Pancreas (tissue), 10 donors: ENCODE data around the gene NR3C2. TPM values are rescaled to one million over a fixed set of nuclear protein-coding genes. Genes with fewer than 3 reads are reported as not detected.
A peak's percentile ranks its signal among the peaks of the same experiment; 100 is the strongest.

Source experiments
- ATAC-seq, 4 donors: fragments of 200-7000 bp; cut with Tn5 transposase; one replicate each; pipeline versions ENCODE4 v1.8.0 to v1.9.1; 2020; ENCODE audit warnings: mild to moderate bottlenecking in 4 of 4, moderate library complexity in 4 of 4
- DNase-seq, 6 donors: peaks; one replicate each; pipeline ENCODE4 v3.0.0-alpha.2; 2020
- FAIRE-seq: peaks from 2 replicates; lab custom pipeline; 2012; peaks lifted over from hg19 to GRCh38; lab: Jason Lieb, UNC
- H3K27ac ChIP-seq, 4 donors: fragments of 200-600 bp; sonication (generic); 1 replicate in 3 of 4; 2 replicates in 1 of 4; pipeline versions ENCODE4 v1.5.0 to v1.8.0; 2020
- H3K27me3 ChIP-seq, 4 donors: fragments of 200-600 bp; one replicate each; pipeline ENCODE4 v1.8.0; 2021
- H3K36me3 ChIP-seq, 3 donors: fragments of 200-600 bp; sonication (generic) in 1 of 3; one replicate each; pipeline versions ENCODE4 v1.5.0 to v1.8.0; 2020 to 2021
- H3K4me1 ChIP-seq, 3 donors: fragments of 200-600 bp; one replicate each; pipeline ENCODE4 v1.8.0; 2021
- H3K4me3 ChIP-seq, 4 donors: fragments of 200-600 bp; sonication (generic) in 2 of 4; one replicate each; pipeline versions ENCODE4 v1.5.0 to v1.8.0; 2020 to 2021
- H3K9me3 ChIP-seq, 4 donors: fragments of 200-600 bp; one replicate each; pipeline ENCODE4 v1.8.0; 2021
- WGBS, 2 donors: extraction: QIAGEN DNeasy Blood & Tissue Kit; methylation state at CpG; one replicate each; pipeline ENCODE4 v1.1.7; 2013; 5-methylcytosine and 5-hydroxymethylcytosine counted together
- intact Hi-C, 3 donors: fragments of 100-400 bp; cut with DNase I; formaldehyde crosslinking; loops; one replicate each; pipeline versions ENCODE4 v1.11.1 to v1.14.2; 2022
- polyA plus RNA-seq, 2 donors: library from polyadenylated mRNA; stranded (reverse); fragments of 200-250 nt; gene quantifications; one replicate each; pipeline ENCODE4 v1.2.3, GENCODE V29; 2013
- total RNA-seq, 6 donors: library from RNA; stranded (reverse); fragmentation: NEBNext Ultra II Directional in 4 of 6; extraction: Animal tissue kit (Norgen Biotek cat#: 25700) in 4 of 6; gene quantifications; one replicate each; pipeline versions ENCODE4 v1.2.1 to v1.2.4, GENCODE V29; 2021 to 2023
- TF ChIP-seq, protein P1 (sequence below), 4 donors: fragments of 200-600 bp; sonication (generic) in 3 of 4; IDR thresholded peaks; one replicate each; pipeline versions ENCODE4 v1.5.0 to v1.8.0; 2021; ENCODE audit warnings: antibody characterized with exemption in 4 of 4
- donor health status: healthy with polysubstance abuse.
- donor health status: DM: no; HTN: no; CAD: no; lungs with moderate emphysema.
- donor health status: DM: no; HTN: no; CAD: no.
- donor health status: control.
- donor health status: control.
- donor health status: Bipolar disorder and iron deficiency.
- donor health status: DM: yes; HTN: yes; CAD: no.
- donor health status: DM: no; HTN: no; CAD: no.
- donor health status: DM: no; HTN: no; CAD: no.
- donor health status: DM: yes; HTN: yes; CAD: no.

Gene NR3C2
- total and polyA plus RNA-seq, 8 donors: 2.5 to 15.7 (median 12.5) TPM

DNA sequence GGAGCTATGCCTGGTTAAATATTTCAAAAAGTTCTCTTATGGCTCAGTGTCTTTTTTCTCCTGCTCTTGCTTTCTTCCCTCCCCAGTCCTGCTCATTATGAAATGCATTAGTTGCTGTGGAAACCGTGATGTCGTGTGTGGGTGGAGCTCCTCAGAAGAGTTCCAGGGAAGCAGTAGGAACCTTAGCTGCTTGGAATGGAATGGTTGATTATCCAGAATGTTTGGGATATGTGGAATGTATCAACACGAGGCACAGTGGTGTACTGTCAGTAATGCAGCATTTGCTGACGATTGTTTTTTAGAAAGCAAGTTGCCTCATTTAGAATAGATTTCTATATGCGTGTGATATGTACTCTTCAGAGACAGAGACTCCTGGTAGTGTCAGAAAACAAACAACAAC lies 377.1 kb downstream of the NR3C2 start:
- no peak for FAIRE-seq
- Histone ChIP-seq H3K4me1 (peaks cover 0 to 6% (median 4%) of the 10 kb centered on the region in 3 donors), H3K27ac (no peak overlapping the region), H3K9me3 (no peaks in the 10 kb centered on the region), H3K36me3 (no peaks in the 10 kb centered on the region), H3K4me3 (no peak overlapping the region), H3K27me3 (no peaks in the 10 kb centered on the region)
- intact Hi-C loops: no loop called here
- peak in 3 of 4 donors; percentile 33 to 47 (median 36) for ATAC-seq
- TF ChIP-seq, protein P1, sequence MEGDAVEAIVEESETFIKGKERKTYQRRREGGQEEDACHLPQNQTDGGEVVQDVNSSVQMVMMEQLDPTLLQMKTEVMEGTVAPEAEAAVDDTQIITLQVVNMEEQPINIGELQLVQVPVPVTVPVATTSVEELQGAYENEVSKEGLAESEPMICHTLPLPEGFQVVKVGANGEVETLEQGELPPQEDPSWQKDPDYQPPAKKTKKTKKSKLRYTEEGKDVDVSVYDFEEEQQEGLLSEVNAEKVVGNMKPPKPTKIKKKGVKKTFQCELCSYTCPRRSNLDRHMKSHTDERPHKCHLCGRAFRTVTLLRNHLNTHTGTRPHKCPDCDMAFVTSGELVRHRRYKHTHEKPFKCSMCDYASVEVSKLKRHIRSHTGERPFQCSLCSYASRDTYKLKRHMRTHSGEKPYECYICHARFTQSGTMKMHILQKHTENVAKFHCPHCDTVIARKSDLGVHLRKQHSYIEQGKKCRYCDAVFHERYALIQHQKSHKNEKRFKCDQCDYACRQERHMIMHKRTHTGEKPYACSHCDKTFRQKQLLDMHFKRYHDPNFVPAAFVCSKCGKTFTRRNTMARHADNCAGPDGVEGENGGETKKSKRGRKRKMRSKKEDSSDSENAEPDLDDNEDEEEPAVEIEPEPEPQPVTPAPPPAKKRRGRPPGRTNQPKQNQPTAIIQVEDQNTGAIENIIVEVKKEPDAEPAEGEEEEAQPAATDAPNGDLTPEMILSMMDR (IDR thresholded peaks at IDR 0.05): no peak
- 79 to 81% methylated on average over 5 of the region's 5 CpGs for WGBS, 2 donors
- no peak for DNase-seq

DNA sequence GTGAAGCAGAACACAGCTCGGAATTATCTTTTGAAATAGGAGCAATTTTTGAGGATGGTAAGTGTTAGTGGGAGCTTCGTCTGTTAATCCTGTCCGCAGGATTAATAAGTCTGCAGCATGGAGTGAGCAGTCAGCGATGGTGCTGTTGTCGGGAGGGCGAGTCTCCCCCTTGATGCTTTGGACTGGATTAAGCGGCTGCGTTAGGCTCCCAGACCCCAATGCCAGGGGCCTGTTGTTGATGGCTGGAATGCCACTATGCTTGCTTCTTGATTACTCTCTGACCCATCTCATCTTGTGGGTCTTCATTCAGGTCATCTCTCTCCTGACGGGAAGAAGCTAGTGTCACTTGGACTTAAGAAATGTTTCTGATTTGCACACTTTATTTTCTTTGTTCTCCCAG lies 377.8 kb downstream of the NR3C2 start:
- ATAC-seq: no peak
- no peaks in the 10 kb centered on the region for H3K36me3 ChIP-seq
- no peak overlapping the region for H3K27ac ChIP-seq
- intact Hi-C loops: no loop called here
- no peaks in the 10 kb centered on the region for H3K27me3 ChIP-seq
- H3K9me3 ChIP-seq: no peaks in the 10 kb centered on the region
- DNase-seq: no peak
- peaks cover 0 to 8% (median 7%) of the 10 kb centered on the region in 3 donors for H3K4me1 ChIP-seq
- no peak for FAIRE-seq
- WGBS, 2 donors: 97% methylated on average over 9 of the region's 9 CpGs
- H3K4me3 ChIP-seq: no peak overlapping the region
- TF ChIP-seq, protein P1 (IDR thresholded peaks at IDR 0.05): no peak

DNA sequence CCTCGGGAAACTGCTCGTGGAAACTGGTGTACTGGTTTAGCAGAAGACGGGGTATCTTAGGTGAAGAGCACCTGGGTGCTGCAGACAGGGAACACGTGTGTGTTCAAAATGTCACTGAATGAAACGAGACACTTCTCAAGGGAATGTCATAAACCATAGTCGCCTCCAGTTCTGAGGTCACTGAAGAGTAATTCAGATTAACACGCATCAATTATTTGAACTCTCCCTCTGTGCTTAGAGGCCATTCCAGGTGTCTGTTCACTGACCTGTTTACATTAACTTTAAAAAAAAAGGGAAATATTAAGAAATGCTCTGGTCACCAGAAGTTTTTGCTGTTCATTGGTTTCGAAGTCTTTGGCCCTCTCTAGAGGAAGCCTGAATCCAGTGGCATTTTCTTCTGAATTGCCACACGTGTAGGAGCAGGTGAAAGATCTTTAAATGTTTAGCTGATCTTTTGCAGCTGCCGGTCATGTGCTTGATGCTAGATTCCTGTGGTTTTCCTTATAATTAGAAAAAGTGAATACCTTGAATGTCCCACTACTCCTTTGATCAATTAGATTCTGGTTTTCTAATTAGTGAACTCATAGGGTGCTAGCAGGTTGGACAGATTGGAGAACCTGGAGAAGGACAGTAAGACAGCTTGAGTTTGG lies 379.8 kb downstream of the NR3C2 start:
- WGBS, 2 donors: 84 to 85% methylated on average over 10 of the region's 10 CpGs
- Histone ChIP-seq H3K4me1 (peaks cover 0 to 10% (median 7%) of the 10 kb centered on the region in 3 donors), H3K36me3 (no peaks in the 10 kb centered on the region), H3K27ac (no peak overlapping the region), H3K9me3 (no peaks in the 10 kb centered on the region), H3K4me3 (no peak overlapping the region), H3K27me3 (no peaks in the 10 kb centered on the region)
- ATAC-seq: no peak
- intact Hi-C loops: no loop called here
- FAIRE-seq: no peak
- DNase-seq: no peak
- TF ChIP-seq, protein P1 (IDR thresholded peaks at IDR 0.05): no peak

DNA sequence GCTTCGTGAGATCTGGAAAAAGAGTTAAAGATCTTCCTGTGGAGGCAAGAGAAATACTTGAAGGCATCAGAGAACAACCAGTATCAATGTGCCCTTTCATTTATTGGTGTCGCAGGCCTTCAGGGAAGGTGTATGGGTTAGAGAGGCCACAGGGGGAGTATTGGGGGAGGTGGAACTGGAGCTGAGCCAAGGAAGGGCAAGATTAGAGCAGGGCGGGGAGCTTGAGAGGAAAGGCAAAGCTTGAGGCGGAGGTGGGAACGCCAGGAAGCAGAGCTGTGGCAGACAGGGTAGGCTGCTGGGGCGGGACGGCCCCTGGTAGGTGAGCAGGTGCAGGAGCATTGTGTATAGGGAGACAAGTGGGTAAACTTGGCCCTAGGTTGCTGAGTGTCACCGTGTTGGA lies 380.4 kb downstream of the NR3C2 start:
- 53 to 60% methylated on average over 8 of the region's 8 CpGs for WGBS, 2 donors

DNA sequence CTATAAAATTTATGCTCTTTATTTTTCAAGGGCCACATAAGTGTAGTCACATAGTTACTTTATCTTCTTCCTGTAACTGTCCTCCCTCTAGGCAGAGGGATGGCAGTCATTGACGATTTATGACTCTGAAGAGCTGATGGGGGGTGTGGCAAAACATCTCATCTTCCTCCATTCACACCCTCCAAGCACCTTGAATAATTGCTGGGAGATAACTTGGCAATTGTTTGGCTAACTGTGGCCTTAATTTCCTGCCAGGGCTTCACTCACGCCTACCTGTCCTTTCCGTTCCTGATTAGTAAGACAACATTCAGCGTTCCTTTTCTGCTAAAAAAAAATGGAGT lies 381.1 kb downstream of the NR3C2 start:
- Histone ChIP-seq H3K4me1 (peaks cover 0 to 10% (median 7%) of the 10 kb centered on the region in 3 donors), H3K36me3 (no peaks in the 10 kb centered on the region), H3K4me3 (no peak overlapping the region), H3K27me3 (no peaks in the 10 kb centered on the region), H3K27ac (peak overlapping the region in 1 of 4 donors; percentile 64), H3K9me3 (no peaks in the 10 kb centered on the region)
- intact Hi-C loops: no loop called here
- 31% methylated on average over 4 of the region's 4 CpGs for WGBS, 2 donors
- TF ChIP-seq, protein P1 (IDR thresholded peaks at IDR 0.05): no peak
- FAIRE-seq (no peak), ATAC-seq (no peak), DNase-seq (no peak)

More for the DNA sequence above, 380.4 kb downstream of the NR3C2 start:
- H3K9me3 ChIP-seq: no peaks in the 10 kb centered on the region
- no peak for FAIRE-seq
- no peak for DNase-seq
- no peak overlapping the region for H3K27ac ChIP-seq
- ATAC-seq: no peak
- intact Hi-C loops: no loop called here
- TF ChIP-seq, protein P1 (IDR thresholded peaks at IDR 0.05): no peak
- H3K36me3 ChIP-seq: no peaks in the 10 kb centered on the region
- peaks cover 0 to 10% (median 7%) of the 10 kb centered on the region in 3 donors for H3K4me1 ChIP-seq
- no peaks in the 10 kb centered on the region for H3K27me3 ChIP-seq
- no peak overlapping the region for H3K4me3 ChIP-seq
